Stimulated activated CD4-positive, alpha-beta T cell treated with anti-CD3 and anti-CD28 coated beads, TNF-alpha, amount 100 ng/mL, for 24 hours (primary cell): Measurements from ENCODE around the gene SCO2.
A peak's percentile ranks its signal among the peaks of the same experiment; 100 is the strongest.

Experiments used
- DNase-seq, 3 experiments: peaks; one replicate each; pipeline ENCODE4 v3.0.0-alpha.2; 2020; ENCODE audit warnings: low read depth in 3 of 3

The SCO2 gene

GRCh38 chr22:50498322-50498890 is 27.0 kb downstream of the SCO2 start:
- DNase-seq: peak; percentile 33 to 67 (median 56)

- DNase-seq: no peak
These were observed 28.3 kb downstream of the SCO2 start for GRCh38 chr22:50497093-50497492.

GRCh38 chr22:50490531-50491308 is 34.7 kb downstream of the SCO2 start:
- peak in 1 of 3 experiments; percentile 31 for DNase-seq

- DNase-seq: no peak
These were observed 35.8 kb downstream of the SCO2 start for GRCh38 chr22:50489363-50490243.

GRCh38 chr22:50488886-50489285 is 36.5 kb downstream of the SCO2 start:
- no peak for DNase-seq

GRCh38 chr22:50488006-50488677 is 37.3 kb downstream of the SCO2 start:
- DNase-seq: no peak

GRCh38 chr22:50487290-50488005 is 38.0 kb downstream of the SCO2 start:
- DNase-seq: no peak

- DNase-seq: no peak
These were observed 38.7 kb downstream of the SCO2 start, which contains the start of gene MIOX for GRCh38 chr22:50486561-50487289. MIOX (plus strand) TSS chr22:50486859; CDS start chr22:50486898, 39 bp downstream.

- DNase-seq: no peak
These were observed 39.9 kb downstream of the SCO2 start for GRCh38 chr22:50485221-50486131.

- DNase-seq: no peak
These were observed 41.2 kb downstream of the SCO2 start for GRCh38 chr22:50483977-50484853.

GRCh38 chr22:50483556-50483955 is 41.8 kb downstream of the SCO2 start:
- no peak for DNase-seq

GRCh38 chr22:50483106-50483505 is 42.3 kb downstream of the SCO2 start:
- no peak for DNase-seq

- no peak for DNase-seq
These were observed 43.0 kb downstream of the SCO2 start for GRCh38 chr22:50482107-50483074.

GRCh38 chr22:50481440-50482106 is 43.8 kb downstream of the SCO2 start, which contains the start of gene ADM2:
ADM2 (plus strand) TSS chr22:50481543; CDS start chr22:50481848, 305 bp downstream.
- DNase-seq: peak in 1 of 3 experiments; percentile 68

- DNase-seq: no peak
These were observed 44.4 kb downstream of the SCO2 start for GRCh38 chr22:50481045-50481439.

GRCh38 chr22:50479721-50480120 is 45.7 kb downstream of the SCO2 start:
- no peak for DNase-seq
